GM12878 (cell line): ENCODE measurements around the gene DNMT1. TPM values are rescaled to one million over a fixed set of nuclear protein-coding genes. Genes with fewer than 3 reads are reported as not detected.

Experiments
- ATAC-seq: fragments of 200-7000 bp; cut with Tn5 transposase; 3 replicates; pipeline ENCODE4 v1.9.1; 2020; ENCODE audit warnings: mild to moderate bottlenecking, moderate library complexity
- BruUV-seq: library from RNA; stranded (reverse); fragments of 400-500 nt; replicated peaks from 2 replicates; lab custom pipeline; 2021; lab: Mats Ljungman, UMichigan
- CTCF ChIA-PET: fragments of 300-600 bp; sonication (Branson Sonifier 250); formaldehyde crosslinking; extraction: SDS; loops from one replicate; lab custom pipeline; 2021; ENCODE audit warnings: inconsistent platforms; lab: Yijun Ruan, JAX
- POLR2A ChIA-PET: fragments of 350-600 bp; formaldehyde crosslinking; extraction: SDS; loops from one replicate; lab custom pipeline; 2021; ENCODE audit warnings: inconsistent platforms; lab: Charles Lee
- RAD21 ChIA-PET: fragments of 300-600 bp; sonication (Branson Sonifier 250); formaldehyde crosslinking; loops from one replicate; lab custom pipeline; 2023; ENCODE audit warnings: antibody characterized with exemption; ENCODE audit not compliant: unreplicated experiment; lab: Charles Lee
- SMC1A ChIA-PET: fragments of 300-600 bp; sonication (Branson Sonifier 250); formaldehyde crosslinking; loops from one replicate; lab custom pipeline; 2023; ENCODE audit not compliant: unreplicated experiment, uncharacterized antibody; lab: Charles Lee
- DNase-seq: peaks from one replicate; pipeline ENCODE4 v3.0.0-alpha.2; 2011; ENCODE audit warnings: low read depth, low spot score
- FAIRE-seq: peaks from 3 replicates; lab custom pipeline; 2011; peaks lifted over from hg19 to GRCh38; lab: Jason Lieb, UNC
- H2AFZ ChIP-seq: 2 replicates; pipeline ENCODE4 v1.6.0; 2011; ENCODE audit warnings: low read depth, low read length, control low read depth; ENCODE audit not compliant: control insufficient read depth
- H3K27ac ChIP-seq: 2 replicates; pipeline ENCODE4 v1.5.1; 2011; ENCODE audit warnings: control low read depth; ENCODE audit not compliant: control insufficient read depth, insufficient read depth
- H3K27me3 ChIP-seq, 2 experiments: replicated peaks in 1 of 2; 2 replicates each; pipeline versions ENCODE4 v1.6.0 to v1.6.1; 2011; ENCODE audit warnings: low read length in 1 of 2; ENCODE audit not compliant: control insufficient read depth in 2 of 2, insufficient read depth in 2 of 2
- H3K36me3 ChIP-seq, 2 experiments: 2 replicates each; pipeline ENCODE4 v1.5.1; 2011; ENCODE audit warnings: low read length in 1 of 2; ENCODE audit not compliant: control insufficient read depth in 2 of 2, insufficient read depth in 2 of 2
- H3K4me1 ChIP-seq: 2 replicates; pipeline ENCODE4 v1.6.1; 2011; ENCODE audit warnings: mild to moderate bottlenecking, low read length, moderate library complexity, mixed read lengths; ENCODE audit not compliant: control insufficient read depth, insufficient read depth
- H3K4me2 ChIP-seq: 2 replicates; pipeline ENCODE4 v1.6.0; 2011; ENCODE audit warnings: control low read depth; ENCODE audit not compliant: control insufficient read depth, insufficient read depth
- H3K4me3 ChIP-seq: fragments of 200-600 bp; sonication (generic); 2 replicates; pipeline ENCODE4 v1.5.1; 2016
- H3K79me2 ChIP-seq: 2 replicates; pipeline ENCODE4 v1.6.0; 2011; ENCODE audit warnings: low read length; ENCODE audit not compliant: control insufficient read depth, insufficient read depth
- H3K9ac ChIP-seq: 2 replicates; pipeline ENCODE4 v1.8.0; 2011; ENCODE audit warnings: low read length, control low read depth, mixed read lengths; ENCODE audit not compliant: control insufficient read depth, insufficient read depth
- H3K9me3 ChIP-seq: replicated peaks from 3 replicates; pipeline ENCODE4 v1.5.1; 2011; ENCODE audit warnings: mild to moderate bottlenecking, low read length; ENCODE audit not compliant: control insufficient read depth, insufficient read depth
- H4K20me1 ChIP-seq: 2 replicates; pipeline ENCODE4 v1.6.0; 2011; ENCODE audit not compliant: control insufficient read depth, insufficient read depth
- ASH2L ChIP-seq: fragments of 300-600, 200-600 bp; sonication (generic); IDR thresholded peaks from 2 replicates; pipeline ENCODE4 v1.6.1; 2017; ENCODE audit warnings: low read depth, mild to moderate bottlenecking, borderline replicate concordance
- ETV6 ChIP-seq, 2 experiments: fragments of 450-650 bp in 1 of 2; IDR thresholded peaks in 1 of 2; conservative IDR thresholded peaks in 1 of 2; 2 replicates each; pipeline ENCODE4 v1.6.1; 2014; ENCODE audit warnings: antibody characterized with exemption in 1 of 2, borderline replicate concordance in 1 of 2, low read depth in 1 of 2, mild to moderate bottlenecking in 1 of 2, moderate library complexity in 1 of 2
- FOS ChIP-seq: IDR thresholded peaks from 3 replicates; pipeline ENCODE4 v1.6.1; 2011; ENCODE audit warnings: borderline replicate concordance; ENCODE audit not compliant: insufficient read length; ENCODE audit errors: extremely low read depth
- MTA2 ChIP-seq: fragments of 450-650 bp; IDR thresholded peaks from 2 replicates; pipeline ENCODE4 v1.6.1; 2016; ENCODE audit warnings: low read depth, mild to moderate bottlenecking, moderate library complexity
- MXI1 ChIP-seq: fragments of 150-350 bp; IDR thresholded peaks from 2 replicates; pipeline ENCODE4 v1.6.1; 2011; ENCODE audit warnings: low read depth, mild to moderate bottlenecking, inconsistent platforms, low read length, improper control_type of control experiment
- NFIC ChIP-seq: IDR thresholded peaks from 2 replicates; pipeline ENCODE4 v1.6.1; 2012; ENCODE audit warnings: low read depth, mild to moderate bottlenecking, inconsistent platforms, low read length, moderate library complexity
- NR2C2 ChIP-seq: IDR thresholded peaks from 2 replicates; pipeline ENCODE4 v1.6.1; 2011; ENCODE audit warnings: borderline replicate concordance, low read depth; ENCODE audit not compliant: control insufficient read depth, insufficient read length
- POLR2AphosphoS5 ChIP-seq: IDR thresholded peaks from 2 replicates; pipeline ENCODE4 v1.6.1; 2011; ENCODE audit warnings: mild to moderate bottlenecking, low read length, inconsistent platforms
- RUNX3 ChIP-seq: IDR thresholded peaks from 2 replicates; pipeline ENCODE4 v1.6.1; 2012; ENCODE audit warnings: low read length, inconsistent platforms
- SMAD5 ChIP-seq: IDR thresholded peaks from 2 replicates; pipeline ENCODE4 v1.6.1; 2016; ENCODE audit warnings: antibody characterized with exemption, low read depth
- SP1 ChIP-seq: IDR thresholded peaks from one replicate; pipeline ENCODE4 v1.6.1; 2011; ENCODE audit warnings: low read depth, low read length
- SUPT20H ChIP-seq: IDR thresholded peaks from 2 replicates; pipeline ENCODE4 v1.6.1; 2011; ENCODE audit warnings: low read depth, mild to moderate bottlenecking, low read length, moderate library complexity, borderline replicate concordance; ENCODE audit not compliant: control insufficient read depth
- TAF1 ChIP-seq: IDR thresholded peaks from 2 replicates; pipeline ENCODE4 v1.6.1; 2011; ENCODE audit warnings: mild to moderate bottlenecking, low read depth, low read length, borderline replicate concordance
- TCF3 ChIP-seq: IDR thresholded peaks from 2 replicates; pipeline ENCODE4 v1.6.1; 2012; ENCODE audit warnings: low read depth, mild to moderate bottlenecking, low read length, borderline replicate concordance; ENCODE audit not compliant: insufficient read depth
- TCF7 ChIP-seq: IDR thresholded peaks from 2 replicates; pipeline ENCODE4 v1.6.1; 2014; ENCODE audit warnings: antibody characterized with exemption, borderline replicate concordance
- YBX1 ChIP-seq: fragments of 450-650 bp; IDR thresholded peaks from 2 replicates; pipeline ENCODE4 v1.6.1; 2016; ENCODE audit warnings: antibody characterized with exemption
- WGBS: methylation state at CpG from one replicate; pipeline ENCODE4 v1.1.6; 2016; ENCODE audit warnings: low lambda C conversion rate; ENCODE audit not compliant: insufficient replicate concordance, insufficient coverage; ENCODE audit errors: missing lambda C conversion rate; 5-methylcytosine and 5-hydroxymethylcytosine counted together
- in situ Hi-C: fragments of 300-500 bp; cut with MboI; formaldehyde crosslinking; loops from 9 replicates; pipeline ENCODE4 v1.14.3; 2018; ENCODE audit warnings: mixed read lengths
- intact Hi-C: fragments of 100-400 bp; cut with micrococcal nuclease; formaldehyde crosslinking; loops from one replicate; pipeline ENCODE4 v1.14.2; 2022; ENCODE audit not compliant: unreplicated experiment
- polyA plus RNA-seq, 11 experiments: library from polyadenylated mRNA; depleted of rRNA in 4 of 11; unstranded in 6 of 11; stranded (reverse) in 5 of 11; fragments of >200 nt; fragmentation: Nextera tagmentation in 4 of 11; fragmentation: Illumina TruSeq in 1 of 11; extraction: Ambion mirVana in 4 of 11; extraction: Trizol in 1 of 11; gene quantifications; 1 replicate in 1 of 11; 2 replicates in 10 of 11; pipeline versions ENCODE4 v1.2.1 to v1.2.3, GENCODE V29; 2011 to 2016; ENCODE audit warnings: inconsistent platforms in 2 of 11, missing spikeins in 2 of 11, low read depth in 1 of 11
- total RNA-seq, 4 experiments: library from RNA; depleted of rRNA in 3 of 4; stranded (reverse); fragments of >200 nt in 3 of 4; fragmentation: Illumina TruSeq in 1 of 4; extraction: Trizol in 1 of 4; gene quantifications; 2 replicates each; pipeline versions ENCODE4 v1.2.1 to v1.2.3, GENCODE V29; 2013 to 2021
- TF ChIP-seq, protein P1 (sequence below): fragments of 450-650 bp; IDR thresholded peaks from 2 replicates; pipeline ENCODE4 v1.6.1; 2017; ENCODE audit warnings: mild to moderate bottlenecking, low read depth, inconsistent platforms; ENCODE audit not compliant: poor library complexity, severe bottlenecking
- TF ChIP-seq, protein P2 (sequence below): IDR thresholded peaks from 2 replicates; pipeline ENCODE4 v1.6.1; 2011; ENCODE audit warnings: low read depth, low read length, improper control_type of control experiment, borderline replicate concordance

The DNMT1 gene
- total and polyA plus RNA-seq, 10 of the 15 experiments (the other 5 are each of a cell fraction or from before 2014, with no cell fraction given), result 70.0 to 290 (median 133) TPM

DNA sequence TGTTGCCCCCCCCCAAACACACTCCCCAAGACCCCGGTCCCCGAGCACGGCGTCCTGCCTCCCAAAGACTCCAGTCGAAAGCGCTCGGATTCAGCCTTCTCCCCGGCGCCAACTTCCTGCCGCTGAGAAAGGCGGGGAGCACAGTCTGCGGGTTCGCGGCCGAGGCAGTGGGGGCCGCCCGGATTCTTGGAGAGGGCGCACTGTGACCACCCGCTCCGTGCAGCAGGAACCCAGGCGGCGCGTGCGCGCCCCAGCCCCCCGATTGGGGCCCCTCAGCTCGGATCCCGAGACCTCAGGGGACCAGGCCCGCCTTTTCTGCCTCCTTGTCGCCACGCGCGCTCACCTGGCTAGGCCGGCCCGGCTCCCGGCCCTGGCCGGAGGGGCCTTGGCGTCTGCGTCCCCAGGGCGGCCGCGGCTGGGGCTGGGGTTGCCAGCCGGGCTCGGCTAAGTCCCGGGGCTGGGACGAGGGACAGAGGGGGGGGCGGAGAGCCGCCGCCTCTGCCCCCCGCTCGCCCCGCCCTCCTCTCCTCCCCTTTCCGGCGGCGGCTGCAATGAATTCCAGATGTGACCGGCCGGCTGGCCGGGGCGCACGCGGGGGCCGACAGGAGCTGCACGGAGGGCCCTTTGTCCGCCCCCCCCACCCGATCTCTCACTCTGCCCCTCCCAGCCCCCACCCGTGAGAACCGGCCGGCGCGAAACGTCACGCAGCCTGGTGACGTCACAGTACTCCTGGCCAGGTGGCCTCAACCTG is 36.3 kb upstream of the DNMT1 start, which contains the start of gene S1PR2 (continued):
- peak; percentile 63; the same call in 1 of the 2 replicates for TF ChIP-seq TCF3
- TF ChIP-seq, protein P1, sequence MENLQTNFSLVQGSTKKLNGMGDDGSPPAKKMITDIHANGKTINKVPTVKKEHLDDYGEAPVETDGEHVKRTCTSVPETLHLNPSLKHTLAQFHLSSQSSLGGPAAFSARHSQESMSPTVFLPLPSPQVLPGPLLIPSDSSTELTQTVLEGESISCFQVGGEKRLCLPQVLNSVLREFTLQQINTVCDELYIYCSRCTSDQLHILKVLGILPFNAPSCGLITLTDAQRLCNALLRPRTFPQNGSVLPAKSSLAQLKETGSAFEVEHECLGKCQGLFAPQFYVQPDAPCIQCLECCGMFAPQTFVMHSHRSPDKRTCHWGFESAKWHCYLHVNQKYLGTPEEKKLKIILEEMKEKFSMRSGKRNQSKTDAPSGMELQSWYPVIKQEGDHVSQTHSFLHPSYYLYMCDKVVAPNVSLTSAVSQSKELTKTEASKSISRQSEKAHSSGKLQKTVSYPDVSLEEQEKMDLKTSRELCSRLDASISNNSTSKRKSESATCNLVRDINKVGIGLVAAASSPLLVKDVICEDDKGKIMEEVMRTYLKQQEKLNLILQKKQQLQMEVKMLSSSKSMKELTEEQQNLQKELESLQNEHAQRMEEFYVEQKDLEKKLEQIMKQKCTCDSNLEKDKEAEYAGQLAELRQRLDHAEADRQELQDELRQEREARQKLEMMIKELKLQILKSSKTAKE, result no peak

DNA sequence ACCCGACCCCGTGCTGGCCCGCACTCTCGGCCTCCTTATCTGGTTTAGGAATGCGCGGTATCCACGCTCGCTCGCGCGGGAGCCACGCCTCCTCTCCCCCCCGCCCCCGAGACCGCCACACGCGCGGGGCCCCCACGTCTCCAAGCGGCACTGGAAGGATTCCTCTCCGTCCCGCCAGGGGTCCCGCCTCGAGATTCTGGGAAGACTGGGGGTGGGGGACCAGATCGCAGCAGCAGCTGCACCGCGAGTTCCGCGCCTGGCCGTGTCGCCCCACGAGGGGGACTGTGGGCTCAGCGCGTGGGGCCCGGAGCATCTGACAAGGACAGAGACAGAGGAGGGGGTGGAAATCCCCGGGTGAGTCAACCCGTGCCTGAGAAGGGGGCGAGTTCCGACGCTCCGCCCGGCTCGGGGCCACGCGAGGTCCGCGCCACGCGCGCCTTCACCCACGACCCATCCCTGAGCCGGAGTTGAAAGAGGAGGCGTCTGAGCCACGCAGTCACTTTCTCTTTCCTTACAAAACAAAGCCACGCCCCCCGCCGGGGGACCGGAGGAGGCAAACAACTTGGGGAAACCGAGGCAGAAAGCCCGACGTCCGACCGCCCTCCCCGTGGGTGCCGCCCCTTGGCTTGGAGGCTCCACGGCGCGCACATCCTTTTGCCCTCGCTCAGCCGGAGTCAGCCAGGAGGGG is 35.6 kb upstream of the DNMT1 start:
- Histone ChIP-seq H3K79me2 (peaks cover 50% of the 10 kb centered on the region), H3K9ac (peak overlapping the region; percentile 96), H3K4me3 (peak overlapping the region; percentile 90), H4K20me1 (no peaks in the 10 kb centered on the region), H3K4me2 (peak overlapping the region; percentile 95), H2AFZ (peak overlapping the region; percentile 59; the same call in 1 of the 2 replicates), H3K27me3 (no peaks in the 10 kb centered on the region), H3K36me3 (peaks cover 1 to 5% of the 10 kb centered on the region in 2 experiments; a peak in 1 of 4 replicates), H3K9me3 (no peaks in the 10 kb centered on the region), H3K4me1 (peaks cover 41% of the 10 kb centered on the region), H3K27ac (peak overlapping the region; percentile 97)
- ChIA-PET CTCF (interaction anchor here (0.6 to 9.8 kb wide), 3 partner anchors 8 to 32 kb away, joined by 3 to 148 read pairs (median 9); partner anchors contain the start of gene MRPL4), POLR2A (interaction anchor here (0.9 to 1.0 kb wide), 2 partner anchors 13 to 20 kb away, joined by 3 to 5 read pairs; no protein-coding TSS in a partner anchor), SMC1A (interaction anchor here (0.8 to 8.8 kb wide), 3 partner anchors 14 to 20 kb away, joined by 4 to 78 read pairs (median 4); no protein-coding TSS in a partner anchor), RAD21 (interaction anchor here (0.5 to 8.2 kb wide), 2 partner anchors 18 to 609 kb away, joined by 3 to 98 read pairs; partner anchors contain the start of gene MRPL4)
- intact Hi-C loops, result no loop called here
- no peak for FAIRE-seq
- no peak for DNase-seq
- BruUV-seq, result no TSS peak
- 2% methylated on average over 64 of the region's 70 CpGs for WGBS
- in situ Hi-C loops, result loop anchor here (25.0 kb wide), 1 partner anchor 1093 kb away; the partner anchor contains the start of genes OR7G3 and ZNF317
- ATAC-seq, result peak; percentile 47
- TF ChIP-seq SUPT20H (no peak), NR2C2 (no peak), MTA2 (peak; percentile 77), YBX1 (no peak), TCF7 (no peak), SMAD5 (no peak; the same call in 1 of the 2 replicates), NFIC (no peak), FOS (no peak), ASH2L (no peak), ETV6 (conservative IDR thresholded peaks at IDR 0.05 in 1 of 2, IDR thresholded peaks at IDR 0.05 in 1 of 2; ENCODE audit: borderline replicate concordance in 1 of 2, low read depth in 1 of 2) (no peak), POLR2AphosphoS5 (peak; percentile 69; the same call in 1 of the 2 replicates), SP1 (no peak), MXI1 (peak; percentile 56), RUNX3 (no peak; the same call in 1 of the 2 replicates), TAF1 (peak; percentile 55)
- TF ChIP-seq, protein P2, sequence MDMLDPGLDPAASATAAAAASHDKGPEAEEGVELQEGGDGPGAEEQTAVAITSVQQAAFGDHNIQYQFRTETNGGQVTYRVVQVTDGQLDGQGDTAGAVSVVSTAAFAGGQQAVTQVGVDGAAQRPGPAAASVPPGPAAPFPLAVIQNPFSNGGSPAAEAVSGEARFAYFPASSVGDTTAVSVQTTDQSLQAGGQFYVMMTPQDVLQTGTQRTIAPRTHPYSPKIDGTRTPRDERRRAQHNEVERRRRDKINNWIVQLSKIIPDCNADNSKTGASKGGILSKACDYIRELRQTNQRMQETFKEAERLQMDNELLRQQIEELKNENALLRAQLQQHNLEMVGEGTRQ, result no peak
